Central memory CD8-positive, alpha-beta T cell (primary cell): Measurements from ENCODE around the gene TPCN2.

Experiments used
- ATAC-seq: fragments of 150-1000 bp; cut with Tn5 transposase; replicated peaks from 2 replicates; pipeline ENCODE4 v1.10.0; 2022; ENCODE audit warnings: mild to moderate bottlenecking, moderate FRiP score, moderate number of reproducible peaks; ENCODE audit not compliant: poor library complexity, severe bottlenecking; ENCODE audit errors: extremely low read depth
- DNase-seq, 2 donors: peaks; one replicate each; pipeline ENCODE4 v3.0.0; 2021; ENCODE audit warnings: low spot score in 2 of 2
- H3K27ac Mint-ChIP-seq: one replicate; pipeline ENCODE4 v1.8.0; 2022; ENCODE audit warnings: low read depth, mild to moderate bottlenecking, moderate library complexity, mixed read lengths
- H3K27me3 Mint-ChIP-seq: one replicate; pipeline ENCODE4 v1.8.0; 2022; ENCODE audit warnings: mixed read lengths
- H3K36me3 Mint-ChIP-seq: one replicate; pipeline ENCODE4 v1.8.0; 2022; ENCODE audit warnings: mild to moderate bottlenecking, moderate library complexity, mixed read lengths; ENCODE audit not compliant: insufficient read depth
- H3K4me1 Mint-ChIP-seq: one replicate; pipeline ENCODE4 v1.8.0; 2022; ENCODE audit warnings: mixed read lengths
- H3K4me3 Mint-ChIP-seq: one replicate; pipeline ENCODE4 v1.8.0; 2022; ENCODE audit warnings: mild to moderate bottlenecking, moderate library complexity, mixed read lengths
- H3K9me3 Mint-ChIP-seq: one replicate; pipeline ENCODE4 v1.8.0; 2022; ENCODE audit warnings: mixed read lengths

The TPCN2 gene

GRCh38 chr11:69005183-69005630, 43.5 kb upstream of the TPCN2 start:
- no peak for DNase-seq
- H3K9me3 Mint-ChIP-seq: no peaks in the 10 kb centered on the region
- peaks cover 27% of the 10 kb centered on the region for H3K27me3 Mint-ChIP-seq
- no peak overlapping the region for H3K4me3 Mint-ChIP-seq
- no peak for ATAC-seq
- no peaks in the 10 kb centered on the region for H3K4me1 Mint-ChIP-seq
- H3K27ac Mint-ChIP-seq: no peak overlapping the region
- no peaks in the 10 kb centered on the region for H3K36me3 Mint-ChIP-seq

GRCh38 chr11:69005631-69006368, 42.9 kb upstream of the TPCN2 start:
- no peaks in the 10 kb centered on the region for H3K9me3 Mint-ChIP-seq
- DNase-seq (no peak), ATAC-seq (no peak)
- H3K27me3 Mint-ChIP-seq: peaks cover 30% of the 10 kb centered on the region
- H3K4me1 Mint-ChIP-seq: no peaks in the 10 kb centered on the region
- no peak overlapping the region for H3K4me3 Mint-ChIP-seq
- no peak overlapping the region for H3K27ac Mint-ChIP-seq
- no peaks in the 10 kb centered on the region for H3K36me3 Mint-ChIP-seq

GRCh38 chr11:69006816-69007215, 41.9 kb upstream of the TPCN2 start:
- Mint-ChIP-seq H3K9me3 (no peaks in the 10 kb centered on the region), H3K27ac (no peak overlapping the region), H3K4me3 (no peak overlapping the region), H3K4me1 (no peaks in the 10 kb centered on the region), H3K27me3 (peaks cover 37% of the 10 kb centered on the region), H3K36me3 (no peaks in the 10 kb centered on the region)
- no peak for DNase-seq
- no peak for ATAC-seq

- Mint-ChIP-seq H3K4me3 (no peak overlapping the region), H3K27ac (no peak overlapping the region), H3K36me3 (no peaks in the 10 kb centered on the region), H3K4me1 (no peaks in the 10 kb centered on the region), H3K9me3 (no peaks in the 10 kb centered on the region), H3K27me3 (peaks cover 46% of the 10 kb centered on the region)
- no peak for ATAC-seq
- no peak for DNase-seq
Measured at GRCh38 chr11:69007975-69008381, 40.8 kb upstream of the TPCN2 start.

GRCh38 chr11:69008737-69009440, 39.8 kb upstream of the TPCN2 start:
- H3K4me3 Mint-ChIP-seq: no peak overlapping the region
- ATAC-seq: no peak
- no peaks in the 10 kb centered on the region for H3K4me1 Mint-ChIP-seq
- no peak for DNase-seq
- H3K27me3 Mint-ChIP-seq: peaks cover 46% of the 10 kb centered on the region
- no peaks in the 10 kb centered on the region for H3K36me3 Mint-ChIP-seq
- no peaks in the 10 kb centered on the region for H3K9me3 Mint-ChIP-seq
- H3K27ac Mint-ChIP-seq: no peak overlapping the region

- Mint-ChIP-seq H3K36me3 (no peaks in the 10 kb centered on the region), H3K27ac (no peak overlapping the region), H3K4me1 (no peaks in the 10 kb centered on the region), H3K27me3 (peaks cover 46% of the 10 kb centered on the region), H3K9me3 (no peaks in the 10 kb centered on the region), H3K4me3 (no peak overlapping the region)
- ATAC-seq (no peak), DNase-seq (no peak)
Measured at GRCh38 chr11:69009441-69010211, 39.1 kb upstream of the TPCN2 start.

- ATAC-seq (no peak), DNase-seq (no peak)
- no peaks in the 10 kb centered on the region for H3K4me1 Mint-ChIP-seq
- H3K9me3 Mint-ChIP-seq: no peaks in the 10 kb centered on the region
- no peak overlapping the region for H3K4me3 Mint-ChIP-seq
- H3K36me3 Mint-ChIP-seq: no peaks in the 10 kb centered on the region
- peaks cover 41% of the 10 kb centered on the region for H3K27me3 Mint-ChIP-seq
- no peak overlapping the region for H3K27ac Mint-ChIP-seq
Measured at GRCh38 chr11:69010361-69010891, 38.3 kb upstream of the TPCN2 start.

GRCh38 chr11:69010964-69011623, 37.6 kb upstream of the TPCN2 start:
- H3K9me3 Mint-ChIP-seq: no peaks in the 10 kb centered on the region
- H3K4me3 Mint-ChIP-seq: no peak overlapping the region
- DNase-seq: no peak

GRCh38 chr11:69011624-69012091, 37.1 kb upstream of the TPCN2 start:
- Mint-ChIP-seq H3K36me3 (no peaks in the 10 kb centered on the region), H3K27me3 (peaks cover 35% of the 10 kb centered on the region), H3K27ac (no peak overlapping the region), H3K4me3 (no peak overlapping the region), H3K9me3 (no peaks in the 10 kb centered on the region), H3K4me1 (no peaks in the 10 kb centered on the region)
- no peak for ATAC-seq
- DNase-seq: no peak

More at GRCh38 chr11:69010964-69011623, 37.6 kb upstream of the TPCN2 start:
- Mint-ChIP-seq H3K4me1 (no peaks in the 10 kb centered on the region), H3K27me3 (peaks cover 35% of the 10 kb centered on the region), H3K27ac (no peak overlapping the region), H3K36me3 (no peaks in the 10 kb centered on the region)
- ATAC-seq: no peak

GRCh38 chr11:69012092-69013008, 36.4 kb upstream of the TPCN2 start:
- Mint-ChIP-seq H3K4me1 (no peaks in the 10 kb centered on the region), H3K36me3 (no peaks in the 10 kb centered on the region), H3K27me3 (peaks cover 35% of the 10 kb centered on the region), H3K9me3 (no peaks in the 10 kb centered on the region), H3K4me3 (no peak overlapping the region), H3K27ac (no peak overlapping the region)
- ATAC-seq (no peak), DNase-seq (no peak)
